Spleen (tissue), 7 donors: Measurements from ENCODE around the gene HYDIN.

Experiments used
- POLR2A ChIP-seq, 3 donors: fragments of 450-650 bp; IDR thresholded peaks; one replicate each; pipeline ENCODE4 v1.5.1; 2017; ENCODE audit warnings: antibody characterized with exemption in 3 of 3, mild to moderate bottlenecking in 1 of 3
- POLR2AphosphoS5 ChIP-seq, 3 donors: sonication (generic); formaldehyde crosslinking; IDR thresholded peaks; one replicate each; pipeline ENCODE4 v1.5.1; 2017; ENCODE audit warnings: antibody characterized with exemption in 3 of 3
- TF ChIP-seq, protein P1 (sequence below), 11 experiments: fragments of 200-600 bp in 7 of 11; fragments of 450-650 bp in 4 of 11; sonication (generic) in 4 of 11; IDR thresholded peaks in 8 of 11; conservative IDR thresholded peaks in 3 of 11; 1 replicate in 7 of 11; 2 replicates in 4 of 11; pipeline versions ENCODE4 v1.4.0 to v1.8.0; 2016 to 2021; ENCODE audit warnings: antibody characterized with exemption in 11 of 11, inconsistent platforms in 4 of 11, mild to moderate bottlenecking in 1 of 11
- donor health status: DM: no; HTN: no; CAD: no; lungs with moderate emphysema.
- donor health status: DM: no; HTN: no; CAD: no.
- donor health status: DM: no; HTN: no; CAD: no.

DNA sequence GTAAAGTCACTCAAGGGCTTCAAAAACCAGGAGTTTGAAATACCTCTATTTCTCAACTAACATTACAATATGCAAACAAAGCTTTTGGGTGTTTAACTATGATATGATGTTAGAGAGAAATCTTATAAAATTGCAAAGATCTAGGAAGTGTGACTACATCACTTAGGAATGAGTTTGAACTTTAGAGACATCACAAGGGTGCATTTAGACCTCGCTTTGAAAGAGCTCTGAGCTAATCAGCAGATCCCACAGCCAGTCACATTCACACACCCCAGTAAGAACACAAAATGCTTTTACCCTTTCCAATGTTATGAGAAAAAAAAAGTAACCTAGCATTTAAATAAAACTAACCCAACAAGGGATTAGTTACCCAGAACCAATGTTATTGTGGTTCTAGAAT, 45.2 kb downstream of the HYDIN start:
- TF ChIP-seq POLR2A (IDR thresholded peaks at IDR 0.05) = no peak
- TF ChIP-seq, protein P1, sequence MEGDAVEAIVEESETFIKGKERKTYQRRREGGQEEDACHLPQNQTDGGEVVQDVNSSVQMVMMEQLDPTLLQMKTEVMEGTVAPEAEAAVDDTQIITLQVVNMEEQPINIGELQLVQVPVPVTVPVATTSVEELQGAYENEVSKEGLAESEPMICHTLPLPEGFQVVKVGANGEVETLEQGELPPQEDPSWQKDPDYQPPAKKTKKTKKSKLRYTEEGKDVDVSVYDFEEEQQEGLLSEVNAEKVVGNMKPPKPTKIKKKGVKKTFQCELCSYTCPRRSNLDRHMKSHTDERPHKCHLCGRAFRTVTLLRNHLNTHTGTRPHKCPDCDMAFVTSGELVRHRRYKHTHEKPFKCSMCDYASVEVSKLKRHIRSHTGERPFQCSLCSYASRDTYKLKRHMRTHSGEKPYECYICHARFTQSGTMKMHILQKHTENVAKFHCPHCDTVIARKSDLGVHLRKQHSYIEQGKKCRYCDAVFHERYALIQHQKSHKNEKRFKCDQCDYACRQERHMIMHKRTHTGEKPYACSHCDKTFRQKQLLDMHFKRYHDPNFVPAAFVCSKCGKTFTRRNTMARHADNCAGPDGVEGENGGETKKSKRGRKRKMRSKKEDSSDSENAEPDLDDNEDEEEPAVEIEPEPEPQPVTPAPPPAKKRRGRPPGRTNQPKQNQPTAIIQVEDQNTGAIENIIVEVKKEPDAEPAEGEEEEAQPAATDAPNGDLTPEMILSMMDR (IDR thresholded peaks at IDR 0.05 in 8 of 11, conservative IDR thresholded peaks at IDR 0.05 in 3 of 11) = no peak
- TF ChIP-seq POLR2AphosphoS5 (IDR thresholded peaks at IDR 0.05) = no peak
